NCI-H187 treated with DMSO at 0.1 percent for 48 hours (cell line): ENCODE results near the gene GJD2.

Source experiments
- DNase-seq: peaks from one replicate; lab custom pipeline; 2025; lab: John Stamatoyannopoulos, UW

Gene GJD2

GRCh38 chr15:34773013-34773412 lies 18.2 kb upstream of the GJD2 start:
- no peak for DNase-seq

- DNase-seq, result no peak
Measured at GRCh38 chr15:34772312-34772711, 17.5 kb upstream of the GJD2 start.

GRCh38 chr15:34769711-34770110 lies 14.9 kb upstream of the GJD2 start:
- no peak for DNase-seq

- no peak for DNase-seq
Measured at GRCh38 chr15:34768530-34768929, 13.7 kb upstream of the GJD2 start.

- no peak for DNase-seq
Measured at GRCh38 chr15:34765741-34766140, 10.9 kb upstream of the GJD2 start.

GRCh38 chr15:34760909-34761308 lies 6.1 kb upstream of the GJD2 start:
- no peak for DNase-seq

- no peak for DNase-seq
Measured at GRCh38 chr15:34759992-34760391, 5.2 kb upstream of the GJD2 start.

GRCh38 chr15:34759347-34759746 lies 4.5 kb upstream of the GJD2 start:
- no peak for DNase-seq

GRCh38 chr15:34757262-34757661 lies 2.5 kb upstream of the GJD2 start:
- DNase-seq, result no peak

GRCh38 chr15:34755419-34755773 lies 598 bp upstream of the GJD2 start:
- no peak for DNase-seq

- no peak for DNase-seq
Measured at GRCh38 chr15:34754171-34754601, 612 bp downstream of the GJD2 start.

- no peak for DNase-seq
Measured at GRCh38 chr15:34753236-34753894, 1.4 kb downstream of the GJD2 start.

GRCh38 chr15:34749691-34750090 lies 5.1 kb downstream of the GJD2 start:
- DNase-seq, result no peak

- no peak for DNase-seq
Measured at GRCh38 chr15:34739346-34739745, 15.5 kb downstream of the GJD2 start.

GRCh38 chr15:34738002-34738401 lies 16.8 kb downstream of the GJD2 start:
- no peak for DNase-seq

GRCh38 chr15:34737477-34737876 lies 17.3 kb downstream of the GJD2 start:
- DNase-seq, result no peak

GRCh38 chr15:34734303-34734702 lies 20.5 kb downstream of the GJD2 start:
- DNase-seq, result no peak

- DNase-seq, result no peak
Measured at GRCh38 chr15:34733621-34734020, 21.2 kb downstream of the GJD2 start.

- no peak for DNase-seq
Measured at GRCh38 chr15:34732430-34732829, 22.4 kb downstream of the GJD2 start.

GRCh38 chr15:34730701-34731100 lies 24.1 kb downstream of the GJD2 start:
- DNase-seq, result no peak

GRCh38 chr15:34729886-34730285 lies 24.9 kb downstream of the GJD2 start:
- no peak for DNase-seq

GRCh38 chr15:34729056-34729455 lies 25.7 kb downstream of the GJD2 start:
- no peak for DNase-seq

- no peak for DNase-seq
Measured at GRCh38 chr15:34726406-34727100, 28.2 kb downstream of the GJD2 start.

- no peak for DNase-seq
Measured at GRCh38 chr15:34725556-34725955, 29.2 kb downstream of the GJD2 start.
